ENCODE measurements around the gene DOCK6.

The DOCK6 gene

GRCh38 chr19:11210656-11210928, 51.7 kb downstream of the DOCK6 start:
- no peak for DNase-seq

GRCh38 chr19:11209839-11210655, 52.3 kb downstream of the DOCK6 start:
- no peak for DNase-seq

GRCh38 chr19:11208561-11209471, 53.5 kb downstream of the DOCK6 start:
- no peak for DNase-seq

- DNase-seq, result no peak
Measured at GRCh38 chr19:11205939-11206570, 56.3 kb downstream of the DOCK6 start.

- no peak for DNase-seq
Measured at GRCh38 chr19:11204943-11205349, 57.4 kb downstream of the DOCK6 start.

GRCh38 chr19:11204076-11204602, 58.2 kb downstream of the DOCK6 start:
- DNase-seq, result no peak

- peak in 2 of 5 donors; percentile 13 to 21 for DNase-seq
Measured at GRCh38 chr19:11203194-11204075, 58.9 kb downstream of the DOCK6 start.

- DNase-seq, result no peak
Measured at GRCh38 chr19:11202488-11203193, 59.7 kb downstream of the DOCK6 start.

- no peak for DNase-seq
Measured at GRCh38 chr19:11201791-11202190, 60.5 kb downstream of the DOCK6 start.

GRCh38 chr19:11200931-11201330, 61.4 kb downstream of the DOCK6 start:
- DNase-seq, result no peak

- DNase-seq, result no peak
Measured at GRCh38 chr19:11200015-11200574, 62.2 kb downstream of the DOCK6 start.

- no peak for DNase-seq
Measured at GRCh38 chr19:11199517-11199916, 62.8 kb downstream of the DOCK6 start.

- DNase-seq, result no peak
Measured at GRCh38 chr19:11198769-11199424, 63.4 kb downstream of the DOCK6 start.

- no peak for DNase-seq
Measured at GRCh38 chr19:11198175-11198534, 64.2 kb downstream of the DOCK6 start.

- DNase-seq, result peak; percentile 42 to 66 (median 57)
Measured at GRCh38 chr19:11197291-11198174, 64.8 kb downstream of the DOCK6 start, which contains the start of gene KANK2. TSS of gene KANK2 (minus strand) at chr19:11197545. CDS start at chr19:11194511, 3,034 bp downstream.

- DNase-seq, result no peak
Measured at GRCh38 chr19:11196406-11197287, 65.7 kb downstream of the DOCK6 start.

GRCh38 chr19:11195681-11196080, 66.6 kb downstream of the DOCK6 start:
- DNase-seq, result no peak

All from T-helper 1 cell (primary cell).